Activated CD4-positive, alpha-beta T cell treated with anti-CD3 and anti-CD28 coated beads, Interleukin-2, amount 10 ng/mL, durations not matched to agents 7 days and 5 days (primary cell): ENCODE measurements around the gene GAS2L1. TPM values are rescaled to one million over a fixed set of nuclear protein-coding genes. Genes with fewer than 3 reads are reported as not detected.

Source experiments
- CTCF ChIA-PET: fragments of 350-600 bp; sonication (Branson Sonifier 250); formaldehyde crosslinking; loops from one replicate; lab custom pipeline; 2021; ENCODE audit warnings: antibody characterized with exemption; lab: Charles Lee
- POLR2A ChIA-PET: fragments of 350-600 bp; sonication (Branson Sonifier 250); formaldehyde crosslinking; loops from one replicate; lab custom pipeline; 2021; ENCODE audit warnings: antibody characterized with exemption; lab: Charles Lee
- DNase-seq: peaks from one replicate; pipeline ENCODE4 v3.0.0-alpha.2; 2020
- H3K27ac Mint-ChIP-seq: one replicate; pipeline ENCODE4 v1.8.0; 2021; ENCODE audit warnings: mild to moderate bottlenecking, moderate library complexity, mixed read lengths
- H3K27me3 Mint-ChIP-seq: one replicate; pipeline ENCODE4 v1.8.0; 2021; ENCODE audit warnings: mixed read lengths
- H3K36me3 Mint-ChIP-seq: one replicate; pipeline ENCODE4 v1.8.0; 2021; ENCODE audit warnings: low read depth, mixed read lengths
- H3K4me1 Mint-ChIP-seq: one replicate; pipeline ENCODE4 v1.8.0; 2021; ENCODE audit warnings: mixed read lengths
- H3K4me3 Mint-ChIP-seq: one replicate; pipeline ENCODE4 v1.8.0; 2021; ENCODE audit warnings: mild to moderate bottlenecking, moderate library complexity, mixed read lengths
- H3K9me3 Mint-ChIP-seq: one replicate; pipeline ENCODE4 v1.8.0; 2021; ENCODE audit warnings: mixed read lengths
- total RNA-seq, 2 experiments: library from RNA; stranded (reverse); gene quantifications; one replicate each; pipeline ENCODE4 v1.2.3, GENCODE V29; 2021

Gene GAS2L1
- total RNA-seq, 2 experiments from 2014 or later: 4.7 to 5.1 TPM

DNA sequence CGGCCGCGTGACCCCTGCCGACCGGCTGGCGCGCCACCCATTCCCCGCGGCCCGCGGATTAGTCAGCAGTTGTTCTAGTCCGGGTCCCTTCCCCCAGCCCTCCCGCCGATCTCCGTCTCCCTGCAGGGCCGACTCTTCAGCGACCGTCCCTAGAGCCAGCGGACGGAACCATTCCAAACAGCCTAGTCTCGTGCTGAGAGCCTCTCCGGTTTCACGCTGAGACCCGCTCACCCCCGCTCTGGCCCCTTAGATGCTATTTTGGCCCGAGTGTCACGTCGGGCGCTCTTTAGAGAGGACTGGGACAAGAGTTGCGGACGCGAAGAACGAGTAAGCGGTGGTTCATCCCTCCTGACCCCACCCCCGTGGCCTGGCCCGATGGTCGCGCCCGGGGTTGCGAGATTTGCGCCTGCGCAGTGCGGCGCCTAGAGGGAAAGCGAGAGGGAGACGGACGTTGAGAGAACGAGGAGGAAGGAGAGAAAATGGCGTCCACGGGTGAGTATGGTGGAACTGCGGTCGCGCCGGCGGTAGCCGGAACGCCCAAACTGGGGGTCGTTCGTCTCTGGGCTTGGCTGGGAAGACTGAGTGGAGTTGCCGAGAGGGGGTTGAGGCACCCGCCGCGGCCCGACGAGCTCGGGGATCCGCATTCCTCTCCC lies 38.5 kb upstream of the GAS2L1 start, which contains the start of the genes EWSR1 and RHBDD3:
EWSR1 (plus strand) TSS at position 411 of the 653 bp plus-strand sequence; CDS start at position 480, 69 bp downstream.
RHBDD3 (minus strand) TSS at position 124 of the 653 bp plus-strand sequence. CDS start 2,355 bp downstream, outside the sequence.
- CTCF ChIA-PET: interaction anchor here (0.6 kb wide), 1 partner anchor 1623 kb away, joined by 4 read pairs; no protein-coding TSS in a partner anchor
- H3K36me3 Mint-ChIP-seq: peaks cover 49% of the 10 kb centered on the region
- H3K27ac Mint-ChIP-seq: peak within 1 kb of the TSS; percentile 100

DNA sequence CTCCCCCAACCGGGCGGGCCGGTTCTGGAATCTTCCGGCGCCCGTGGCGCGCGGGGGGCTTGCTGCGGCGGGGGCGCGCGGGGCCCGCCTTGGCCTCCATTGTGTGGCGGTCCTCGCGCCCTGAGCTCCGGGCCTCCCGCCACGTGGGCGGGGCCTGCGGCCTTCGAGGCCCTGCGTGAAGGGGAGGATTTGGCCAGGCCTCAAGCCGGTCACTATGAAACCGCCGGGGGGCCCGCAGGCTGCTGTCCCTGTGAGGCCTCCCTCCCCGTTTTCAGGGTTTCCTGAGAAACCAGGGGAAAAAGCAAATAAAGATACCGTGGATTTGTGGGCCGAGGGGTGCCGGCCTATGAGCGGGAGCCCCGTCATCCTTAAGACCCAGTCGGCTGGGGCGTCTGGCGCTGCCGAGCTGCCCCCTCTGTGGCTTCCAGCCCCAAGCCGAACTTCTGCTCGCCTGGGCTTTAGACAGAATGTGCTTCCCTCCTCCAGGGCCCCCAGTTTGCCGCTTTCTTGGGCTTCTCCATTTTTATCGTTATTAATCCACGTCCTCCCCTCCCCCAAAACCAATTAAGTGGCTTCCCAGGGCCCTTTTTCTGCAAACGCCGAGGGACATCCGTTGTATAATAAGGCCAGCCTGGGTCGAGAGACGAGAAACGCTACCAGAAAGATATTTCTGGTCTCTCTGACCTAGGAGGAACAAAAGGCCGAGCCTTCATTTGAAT lies 37.8 kb upstream of the GAS2L1 start:
- POLR2A ChIA-PET: no interaction called here
- Mint-ChIP-seq H3K4me3 (peak overlapping the region; percentile 82), H3K27me3 (no peaks in the 10 kb centered on the region), H3K9me3 (no peaks in the 10 kb centered on the region), H3K4me1 (peaks cover 47% of the 10 kb centered on the region), H3K27ac (peak overlapping the region; percentile 100), H3K36me3 (peaks cover 56% of the 10 kb centered on the region)
- CTCF ChIA-PET: no interaction called here
- peak; percentile 44 for DNase-seq

More for the DNA sequence above, 38.5 kb upstream of the GAS2L1 start, which contains the start of the genes EWSR1 and RHBDD3:
- H3K4me3 Mint-ChIP-seq: peak within 1 kb of the TSS; percentile 82
- no peaks in the 10 kb centered on the region for H3K9me3 Mint-ChIP-seq
- peaks cover 40% of the 10 kb centered on the region for H3K4me1 Mint-ChIP-seq
- POLR2A ChIA-PET: no interaction called here
- DNase-seq: peak; percentile 94
- H3K27me3 Mint-ChIP-seq: no peaks in the 10 kb centered on the region

DNA sequence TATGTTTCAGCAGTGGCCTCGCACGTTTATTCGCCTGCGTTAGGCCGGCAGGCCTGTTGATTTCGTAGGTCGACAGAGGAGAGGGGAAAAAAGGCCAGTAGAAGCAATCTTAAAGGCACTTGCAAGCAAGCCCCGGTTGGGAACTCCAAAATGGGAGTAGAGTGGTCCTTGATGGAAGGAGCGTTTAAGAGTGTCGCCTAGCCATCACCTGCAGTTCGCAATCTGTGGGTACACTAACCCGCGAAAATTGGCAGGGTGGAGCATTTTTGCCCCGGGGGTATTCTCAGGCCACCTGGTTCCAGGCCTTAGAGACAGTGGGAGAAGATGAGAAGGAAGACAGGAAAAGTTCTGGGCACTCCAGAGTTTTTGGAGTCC lies 37.2 kb upstream of the GAS2L1 start:
- peak overlapping the region; percentile 100 for H3K27ac Mint-ChIP-seq
- no peaks in the 10 kb centered on the region for H3K27me3 Mint-ChIP-seq
- H3K4me1 Mint-ChIP-seq: peaks cover 51% of the 10 kb centered on the region
- DNase-seq: no peak
- H3K9me3 Mint-ChIP-seq: no peaks in the 10 kb centered on the region
- POLR2A ChIA-PET: no interaction called here
- CTCF ChIA-PET: interaction anchor here (0.6 kb wide), 1 partner anchor 847 kb away, joined by 6 read pairs; no protein-coding TSS in a partner anchor
- peaks cover 62% of the 10 kb centered on the region for H3K36me3 Mint-ChIP-seq
- H3K4me3 Mint-ChIP-seq: peak overlapping the region; percentile 82

DNA sequence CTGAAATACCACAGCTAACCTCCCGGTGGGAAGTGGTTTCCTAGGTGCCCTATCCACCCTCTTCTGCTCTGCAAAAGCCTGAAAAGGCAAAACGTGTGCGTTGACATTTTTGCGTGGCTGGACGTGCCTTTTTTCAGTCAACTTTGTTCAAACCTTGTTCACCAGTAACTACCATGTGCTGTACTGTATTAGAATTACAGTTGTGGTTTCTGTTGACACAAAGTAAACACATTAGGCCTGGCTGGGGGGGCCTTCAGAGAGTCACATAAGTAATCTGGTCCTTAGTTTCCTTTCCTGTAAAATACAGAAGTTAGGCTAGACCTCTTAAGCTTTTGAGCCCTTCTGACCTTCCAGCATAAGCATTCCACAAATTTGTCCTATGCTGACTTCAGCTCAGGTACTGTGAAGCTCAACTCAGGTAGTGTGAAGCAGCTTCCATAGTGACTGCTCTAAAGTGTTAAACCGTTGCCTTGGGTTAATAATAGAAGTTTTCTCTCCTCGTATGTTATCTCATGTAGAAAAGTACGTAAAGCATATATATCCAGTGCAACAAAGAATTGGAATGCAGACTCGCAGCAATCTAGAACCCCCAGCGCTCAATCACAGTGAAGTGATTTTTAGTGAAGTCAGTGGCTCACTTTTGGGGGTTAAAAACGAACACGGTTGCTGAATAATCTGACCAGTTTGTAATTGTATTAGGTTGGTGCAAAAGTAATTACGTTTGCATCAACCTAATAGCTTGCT lies 36.5 kb upstream of the GAS2L1 start:
- no peaks in the 10 kb centered on the region for H3K27me3 Mint-ChIP-seq
- CTCF ChIA-PET: interaction anchor here (0.6 kb wide), 1 partner anchor 848 kb away, joined by 6 read pairs; no protein-coding TSS in a partner anchor
- peaks cover 56% of the 10 kb centered on the region for H3K4me1 Mint-ChIP-seq
- peak; percentile 27 for DNase-seq
- POLR2A ChIA-PET: no interaction called here
- no peaks in the 10 kb centered on the region for H3K9me3 Mint-ChIP-seq
- H3K27ac Mint-ChIP-seq: peak overlapping the region; percentile 100
- peak overlapping the region; percentile 82 for H3K4me3 Mint-ChIP-seq
- peaks cover 68% of the 10 kb centered on the region for H3K36me3 Mint-ChIP-seq

DNA sequence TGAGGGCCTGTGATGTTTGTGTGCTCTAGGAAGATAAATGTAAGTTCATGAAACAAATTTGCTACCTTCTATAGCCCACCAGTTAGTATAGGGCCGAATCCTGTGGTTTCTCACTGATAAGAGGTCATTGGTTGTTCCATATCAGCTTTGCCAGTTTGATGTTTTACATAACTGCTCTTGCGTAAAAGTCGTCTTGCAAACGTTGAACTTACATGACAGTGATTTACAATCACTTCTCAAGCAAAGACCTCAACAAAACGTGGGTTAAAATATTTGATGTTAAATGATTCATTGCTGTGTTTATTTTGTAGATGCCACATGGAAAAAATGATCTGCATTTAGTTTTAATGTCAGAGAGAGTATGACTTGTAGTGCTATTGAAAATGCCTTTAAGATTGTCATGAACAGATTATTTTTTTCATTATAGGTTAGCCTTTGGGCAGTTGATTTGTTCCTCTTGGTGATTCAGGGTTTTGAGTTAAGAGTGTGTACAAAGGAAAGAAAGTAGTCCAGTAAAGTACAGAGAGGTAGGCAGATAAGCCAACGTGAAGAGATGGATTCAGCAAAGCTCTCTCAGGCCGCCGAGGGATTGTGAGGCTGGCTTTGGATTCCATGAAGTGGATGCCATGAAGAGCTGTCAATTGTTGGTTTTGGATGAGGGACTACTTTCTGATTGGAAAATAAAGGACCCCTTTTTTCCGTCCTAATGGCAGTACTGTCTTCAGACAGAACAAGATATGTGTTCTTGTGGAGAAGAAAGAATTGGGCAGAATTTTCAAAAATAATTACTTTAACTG lies 35.8 kb upstream of the GAS2L1 start:
- peaks cover 74% of the 10 kb centered on the region for H3K36me3 Mint-ChIP-seq
- no peaks in the 10 kb centered on the region for H3K9me3 Mint-ChIP-seq
- POLR2A ChIA-PET: no interaction called here
- H3K4me1 Mint-ChIP-seq: peaks cover 62% of the 10 kb centered on the region
- no peak for DNase-seq
- no peaks in the 10 kb centered on the region for H3K27me3 Mint-ChIP-seq
- peak overlapping the region; percentile 100 for H3K27ac Mint-ChIP-seq
- peak overlapping the region; percentile 82 for H3K4me3 Mint-ChIP-seq
- CTCF ChIA-PET: no interaction called here

DNA sequence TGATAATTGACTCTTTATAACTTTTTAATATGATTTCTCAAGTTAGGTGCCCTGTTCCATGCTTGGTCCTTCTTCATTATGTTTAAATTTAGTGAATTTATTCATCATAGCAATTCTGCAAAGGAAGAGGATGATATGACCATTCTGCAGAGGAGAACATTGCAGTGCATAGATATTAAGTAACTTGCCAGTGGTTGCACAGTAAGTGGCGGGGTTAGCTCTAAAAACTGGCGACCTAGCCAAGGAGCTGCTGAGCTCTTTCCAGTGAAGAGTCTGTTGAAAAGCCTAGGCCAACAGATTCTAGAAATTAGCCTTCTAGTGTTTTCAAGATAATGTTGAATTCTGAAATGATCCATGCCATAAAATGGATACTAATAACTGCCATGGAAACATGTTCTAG lies 33.8 kb upstream of the GAS2L1 start:
- CTCF ChIA-PET: interaction anchor here (1.9 kb wide), 1 partner anchor 11 kb away, joined by 4 read pairs; no protein-coding TSS in a partner anchor
- no peak overlapping the region for H3K27ac Mint-ChIP-seq

DNA sequence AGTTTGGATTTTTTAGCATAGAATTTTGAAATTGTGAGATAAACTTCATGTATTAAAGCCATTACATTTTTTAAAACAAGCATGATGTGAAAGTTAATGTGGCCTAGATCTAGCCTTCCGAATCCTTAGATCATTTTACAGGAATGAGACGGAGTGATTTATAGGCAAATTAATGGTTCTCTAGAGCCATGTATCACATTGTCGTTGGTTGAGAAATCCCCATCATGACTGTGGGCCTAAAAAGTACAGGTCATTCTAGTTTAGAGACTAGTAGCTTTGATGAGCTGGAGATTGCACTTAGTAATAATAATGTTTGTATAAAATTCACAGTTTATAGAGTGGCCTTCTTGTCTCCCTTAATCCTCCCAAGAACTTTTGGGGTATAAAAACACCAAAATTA lies 31.3 kb upstream of the GAS2L1 start:
- Mint-ChIP-seq H3K27me3 (no peaks in the 10 kb centered on the region), H3K27ac (no peak overlapping the region), H3K36me3 (peaks cover 87% of the 10 kb centered on the region), H3K9me3 (no peaks in the 10 kb centered on the region), H3K4me1 (peaks cover 65% of the 10 kb centered on the region), H3K4me3 (no peak overlapping the region)
- POLR2A ChIA-PET: no interaction called here
- CTCF ChIA-PET: interaction anchor here (2.6 kb wide), 1 partner anchor 11 kb away, joined by 9 read pairs; no protein-coding TSS in a partner anchor
- no peak for DNase-seq

More for the DNA sequence above, 33.8 kb upstream of the GAS2L1 start:
- Mint-ChIP-seq H3K4me1 (peaks cover 58% of the 10 kb centered on the region), H3K27me3 (no peaks in the 10 kb centered on the region), H3K9me3 (no peaks in the 10 kb centered on the region), H3K4me3 (no peak overlapping the region), H3K36me3 (peaks cover 82% of the 10 kb centered on the region)
- POLR2A ChIA-PET: no interaction called here
- DNase-seq: no peak

DNA sequence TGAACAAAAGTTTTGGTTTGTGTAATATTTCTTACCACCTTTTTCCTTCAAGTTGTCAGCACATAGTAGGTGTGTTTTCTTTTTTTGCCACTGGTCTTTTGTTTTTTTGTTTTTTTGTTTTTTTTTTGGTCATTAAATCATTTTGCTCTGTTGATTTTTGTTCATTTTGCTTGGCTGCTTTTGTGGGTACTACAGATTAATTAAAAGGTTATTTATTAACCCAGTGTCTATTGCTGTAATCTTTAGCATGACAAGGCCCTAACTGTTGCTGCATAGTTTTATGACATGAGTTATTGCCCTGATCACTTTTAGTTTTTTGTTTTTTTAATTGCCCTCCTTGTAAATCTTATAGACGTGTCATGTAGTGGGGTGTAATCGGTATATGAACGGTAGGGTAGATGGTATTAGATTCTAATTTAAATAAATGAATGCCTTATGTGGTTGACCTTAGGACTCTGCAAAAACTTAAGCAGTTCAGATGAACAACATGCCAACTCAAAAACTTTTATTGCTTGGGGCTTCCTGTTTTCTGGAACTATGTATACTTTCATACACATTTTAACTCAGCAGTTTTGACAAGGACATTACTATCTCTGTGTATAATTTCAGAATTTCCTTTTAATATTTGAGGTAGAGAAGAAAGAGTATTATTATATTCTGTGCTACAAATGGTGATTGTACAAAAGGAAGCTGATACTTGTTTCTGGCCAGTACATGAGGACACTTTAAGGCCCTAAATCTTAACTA lies 30.5 kb upstream of the GAS2L1 start:
- no peak overlapping the region for H3K4me3 Mint-ChIP-seq
- peak overlapping the region; percentile 69 for H3K27ac Mint-ChIP-seq
- no peaks in the 10 kb centered on the region for H3K27me3 Mint-ChIP-seq
- DNase-seq: no peak
- peaks cover 85% of the 10 kb centered on the region for H3K36me3 Mint-ChIP-seq
- H3K9me3 Mint-ChIP-seq: no peaks in the 10 kb centered on the region
- peaks cover 57% of the 10 kb centered on the region for H3K4me1 Mint-ChIP-seq
- ChIA-PET CTCF (interaction anchor here (0.6 to 0.7 kb wide), 2 partner anchors 160 to 839 kb away, joined by 3 read pairs; no protein-coding TSS in a partner anchor), POLR2A (no interaction called here)

DNA sequence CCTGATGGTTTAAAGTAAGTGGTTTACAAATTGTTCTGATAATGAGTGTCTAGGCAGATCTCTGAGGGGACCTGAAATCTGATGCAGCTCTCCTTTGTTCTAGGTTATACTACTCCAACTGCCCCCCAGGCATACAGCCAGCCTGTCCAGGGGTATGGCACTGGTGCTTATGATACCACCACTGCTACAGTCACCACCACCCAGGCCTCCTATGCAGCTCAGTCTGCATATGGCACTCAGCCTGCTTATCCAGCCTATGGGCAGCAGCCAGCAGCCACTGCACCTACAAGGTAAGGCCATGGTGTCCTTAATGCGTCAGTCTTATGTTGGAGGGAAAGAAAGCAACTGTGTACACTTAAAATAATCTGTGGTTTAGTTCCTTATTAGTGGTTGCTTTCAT lies 28.5 kb upstream of the GAS2L1 start:
- H3K9me3 Mint-ChIP-seq: no peaks in the 10 kb centered on the region
- no peak overlapping the region for H3K4me3 Mint-ChIP-seq
- DNase-seq: no peak
- peaks cover 41% of the 10 kb centered on the region for H3K4me1 Mint-ChIP-seq
- POLR2A ChIA-PET: no interaction called here
- no peaks in the 10 kb centered on the region for H3K27me3 Mint-ChIP-seq
- peaks cover 84% of the 10 kb centered on the region for H3K36me3 Mint-ChIP-seq
- CTCF ChIA-PET: no interaction called here
- H3K27ac Mint-ChIP-seq: no peak overlapping the region

DNA sequence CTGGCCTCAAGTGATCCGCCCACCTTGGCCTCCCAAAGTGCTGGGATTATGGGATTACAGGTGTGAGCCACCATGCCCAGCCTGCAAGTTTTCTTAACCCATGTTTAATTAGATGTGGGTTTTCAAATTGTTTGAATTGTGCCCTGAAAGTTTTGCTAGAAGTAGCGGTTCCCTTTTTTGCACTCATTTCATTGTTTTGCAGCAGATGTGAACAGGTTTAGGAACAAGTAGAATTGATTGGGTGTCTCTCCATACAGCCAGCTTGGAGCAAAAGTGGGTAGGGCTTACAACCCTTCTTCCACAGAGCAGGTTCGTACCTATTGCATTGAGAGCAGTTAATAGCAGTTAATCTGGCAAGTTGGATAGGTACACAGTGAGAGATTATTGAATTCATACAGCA lies 22.3 kb upstream of the GAS2L1 start:
- no peak overlapping the region for H3K27ac Mint-ChIP-seq
- DNase-seq: no peak
- CTCF ChIA-PET: interaction anchor here (1.0 to 1.3 kb wide), 2 partner anchors 11 to 17 kb away, joined by 3 to 4 read pairs; no protein-coding TSS in a partner anchor
- H3K27me3 Mint-ChIP-seq: no peaks in the 10 kb centered on the region
- POLR2A ChIA-PET: no interaction called here
- peaks cover 5% of the 10 kb centered on the region for H3K4me1 Mint-ChIP-seq
- H3K4me3 Mint-ChIP-seq: no peak overlapping the region
- peaks cover 76% of the 10 kb centered on the region for H3K36me3 Mint-ChIP-seq
- no peaks in the 10 kb centered on the region for H3K9me3 Mint-ChIP-seq

DNA sequence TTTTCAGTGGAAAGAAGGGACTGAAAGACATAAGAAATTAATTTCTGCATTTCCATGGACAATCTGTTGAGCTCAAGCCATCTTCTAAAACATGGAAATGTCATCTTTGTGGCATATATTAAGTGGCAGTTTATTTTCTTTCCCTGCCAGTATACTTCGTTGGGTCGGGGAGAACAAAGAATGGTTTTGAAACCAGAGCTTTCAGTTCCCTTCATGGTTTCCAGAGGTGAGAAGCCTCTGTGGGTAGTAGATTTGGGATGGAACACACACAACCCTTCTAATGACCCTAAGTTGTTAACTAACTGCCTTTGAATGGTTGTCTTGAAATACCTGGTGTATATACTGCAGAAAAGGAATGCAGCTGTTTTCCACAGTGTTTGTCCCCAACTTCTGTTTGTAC lies 17.6 kb upstream of the GAS2L1 start:
- DNase-seq: no peak
- H3K4me1 Mint-ChIP-seq: peaks cover 6% of the 10 kb centered on the region
- ChIA-PET POLR2A (no interaction called here), CTCF (interaction anchor here (1.1 kb wide), 1 partner anchor 9 kb away, joined by 3 read pairs; no protein-coding TSS in a partner anchor)
- peaks cover 70% of the 10 kb centered on the region for H3K36me3 Mint-ChIP-seq
- H3K27ac Mint-ChIP-seq: no peak overlapping the region
- H3K4me3 Mint-ChIP-seq: no peak overlapping the region
- H3K27me3 Mint-ChIP-seq: no peaks in the 10 kb centered on the region
- H3K9me3 Mint-ChIP-seq: no peaks in the 10 kb centered on the region
